Activated CD4-positive, alpha-beta T cell treated with anti-CD3 and anti-CD28 coated beads for 1 hour (primary cell): ENCODE results near the gene RETREG1.

Experiments
- DNase-seq: peaks from one replicate; pipeline ENCODE4 v3.0.0-alpha.2; 2020

RETREG1 gene

GRCh38 chr5:16521521-16522483 lies 95.0 kb downstream of the RETREG1 start:
- DNase-seq = no peak

- DNase-seq = no peak
These were observed 96.0 kb downstream of the RETREG1 start for GRCh38 chr5:16520841-16521240.

- no peak for DNase-seq
These were observed 97.4 kb downstream of the RETREG1 start for GRCh38 chr5:16519435-16519834.

GRCh38 chr5:16518606-16519005 lies 98.2 kb downstream of the RETREG1 start:
- DNase-seq = no peak

- no peak for DNase-seq
These were observed 101.3 kb downstream of the RETREG1 start for GRCh38 chr5:16515532-16515931.

GRCh38 chr5:16510098-16510497 lies 106.7 kb downstream of the RETREG1 start:
- DNase-seq = no peak

GRCh38 chr5:16508730-16509531 lies 107.9 kb downstream of the RETREG1 start:
- no peak for DNase-seq

- no peak for DNase-seq
These were observed 109.1 kb downstream of the RETREG1 start for GRCh38 chr5:16507716-16508115.

GRCh38 chr5:16505904-16506303 lies 110.9 kb downstream of the RETREG1 start:
- no peak for DNase-seq

GRCh38 chr5:16505140-16505891 lies 111.5 kb downstream of the RETREG1 start:
- no peak for DNase-seq

- no peak for DNase-seq
These were observed 112.2 kb downstream of the RETREG1 start for GRCh38 chr5:16504571-16504970.

- DNase-seq = no peak
These were observed 113.9 kb downstream of the RETREG1 start for GRCh38 chr5:16502866-16503265.

- DNase-seq = no peak
These were observed 116.8 kb downstream of the RETREG1 start for GRCh38 chr5:16500024-16500423.

- no peak for DNase-seq
These were observed 119.3 kb downstream of the RETREG1 start for GRCh38 chr5:16497546-16497945.

- DNase-seq = no peak
These were observed 123.5 kb downstream of the RETREG1 start for GRCh38 chr5:16493261-16493660.

GRCh38 chr5:16492398-16493140 lies 124.2 kb downstream of the RETREG1 start:
- no peak for DNase-seq

- DNase-seq = no peak
These were observed 125.9 kb downstream of the RETREG1 start for GRCh38 chr5:16490911-16491310.

- DNase-seq = no peak
These were observed 127.4 kb downstream of the RETREG1 start for GRCh38 chr5:16489322-16489791.

- no peak for DNase-seq
These were observed 129.3 kb downstream of the RETREG1 start for GRCh38 chr5:16487456-16487855.

- DNase-seq = no peak
These were observed 130.1 kb downstream of the RETREG1 start for GRCh38 chr5:16486711-16487111.

GRCh38 chr5:16485656-16486055 lies 131.1 kb downstream of the RETREG1 start:
- DNase-seq = no peak

- DNase-seq = no peak
These were observed 132.7 kb downstream of the RETREG1 start for GRCh38 chr5:16484081-16484480.
